ENCODE results near the gene TIGD4.

DNA sequence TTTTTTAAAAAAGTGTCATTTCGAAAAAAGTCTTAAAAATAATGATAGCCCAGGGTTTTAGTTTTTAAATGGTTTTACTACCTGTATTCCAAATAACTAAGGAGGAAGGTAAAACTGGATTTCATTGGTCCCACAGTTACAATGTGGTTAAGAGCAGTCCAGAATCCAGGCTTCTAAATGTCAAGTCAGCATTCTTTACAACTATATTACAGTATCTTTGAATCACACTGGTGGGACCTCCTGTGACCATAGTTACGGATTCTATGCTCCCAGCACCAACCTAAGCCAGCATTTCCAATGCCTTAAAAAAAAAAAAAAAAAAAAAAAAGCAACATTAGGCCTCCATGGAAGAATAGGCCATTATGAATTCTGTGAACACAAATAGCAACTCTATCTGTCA is 6.2 kb downstream of the TIGD4 start:
- TF ChIP-seq CTCF (conservative IDR thresholded peaks at IDR 0.05; ENCODE audit: low read depth in 2 of 2) = no peak
- TF ChIP-seq EZH2phosphoT487 (IDR thresholded peaks at IDR 0.05; ENCODE audit: unreplicated experiment) = no peak
- no peak for TF ChIP-seq POLR2AphosphoS5 (IDR thresholded peaks at IDR 0.05; ENCODE audit: low read depth)
- TF ChIP-seq JUNB (IDR thresholded peaks at IDR 0.05; ENCODE audit: unreplicated experiment) = no peak
- no peak for TF ChIP-seq EZH2 (IDR thresholded peaks at IDR 0.05; ENCODE audit: low read depth, unreplicated experiment)

Measured in GM23338 (cell line).